ENCODE measurements around the gene RIMS4.

GRCh38 chr20:44728801-44729443 is 81.4 kb downstream of the RIMS4 start:
- TF ChIP-seq CTCF (IDR thresholded peaks at IDR 0.05): no peak
- peak in 1 of 2 donors; percentile 77 for TF ChIP-seq POLR2A (IDR thresholded peaks at IDR 0.05)
